Effector CD4-positive, alpha-beta T cell (primary cell): ENCODE data around the gene KIF2A.

Experiments
- DNase-seq: peaks from one replicate; pipeline ENCODE4 v3.0.0-alpha.2; 2020

Gene KIF2A

DNA sequence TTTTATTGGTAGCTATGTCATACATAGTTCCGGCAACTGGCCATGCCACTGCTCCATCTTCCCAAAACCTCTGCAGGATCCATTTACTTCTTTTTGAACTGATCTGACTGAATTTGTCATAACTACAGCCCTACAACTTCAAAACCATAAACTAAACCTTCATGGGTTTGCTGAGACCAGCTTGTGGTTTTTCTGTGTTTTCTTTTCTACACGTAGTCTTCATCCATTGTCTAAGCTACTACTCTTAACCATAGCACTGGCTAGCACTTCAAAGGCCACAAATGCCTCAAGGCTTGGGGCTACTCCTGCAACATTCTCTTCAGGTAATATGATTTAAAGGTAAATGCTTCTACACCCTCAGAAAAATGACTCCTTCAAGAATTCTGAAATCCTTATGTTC lies 9.0 kb upstream of the KIF2A start:
- no peak for DNase-seq

DNA sequence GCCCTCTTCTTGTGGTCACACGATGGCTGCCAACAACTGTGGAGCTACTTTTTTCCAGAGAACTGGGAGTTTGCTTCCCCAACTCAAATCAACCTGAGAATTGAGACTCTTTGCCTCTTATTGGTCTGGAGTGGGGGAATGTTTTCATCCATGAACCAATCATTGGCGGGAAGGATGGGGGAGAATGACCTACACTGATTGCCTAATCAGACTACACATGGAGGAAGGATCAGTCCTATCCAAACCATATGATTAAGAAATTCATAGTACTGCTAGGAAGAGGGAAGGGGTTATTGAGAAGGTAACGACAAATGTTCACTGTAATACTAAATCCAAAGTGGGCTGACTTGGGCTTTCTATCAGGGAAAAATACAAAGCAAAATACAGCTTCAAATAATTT lies 7.9 kb upstream of the KIF2A start:
- no peak for DNase-seq

DNA sequence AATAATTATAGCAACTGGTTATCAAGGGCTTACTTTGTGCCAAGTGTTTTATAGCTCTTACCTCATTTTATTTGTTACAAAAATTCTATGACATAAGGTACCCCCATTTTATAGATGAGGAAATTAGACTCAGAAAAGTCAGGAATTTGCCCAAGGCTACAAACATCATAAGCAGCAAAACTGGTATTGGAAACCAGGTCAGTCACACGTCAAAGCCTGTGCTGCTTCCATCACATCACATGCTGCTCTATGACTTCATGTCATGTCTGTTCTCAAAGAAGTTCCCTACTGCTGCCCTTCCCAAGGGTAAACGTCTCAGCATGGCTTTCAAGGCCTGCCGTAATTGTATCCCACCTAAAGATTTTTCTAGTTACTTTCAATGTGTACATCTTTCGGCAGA lies 6.9 kb upstream of the KIF2A start:
- DNase-seq = no peak

DNA sequence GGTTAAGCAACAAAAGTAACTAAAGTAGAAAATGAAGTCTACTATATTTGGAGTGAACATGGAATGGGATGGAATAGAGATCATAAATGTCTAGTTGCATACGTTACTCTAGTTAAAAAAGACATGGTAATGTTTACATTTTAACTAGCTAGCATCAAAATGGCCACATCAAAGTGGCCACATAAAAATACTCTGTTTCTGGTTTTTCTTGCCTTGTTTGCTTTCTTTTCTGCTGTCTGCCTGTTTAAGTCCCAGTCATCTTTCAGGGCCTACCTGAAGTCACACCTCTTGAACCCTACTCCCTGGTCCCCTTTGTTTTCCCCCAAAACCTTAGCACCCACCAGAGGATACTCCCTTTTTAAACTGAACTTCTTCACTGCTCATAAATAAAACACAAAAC lies 6.4 kb upstream of the KIF2A start:
- peak; percentile 28 for DNase-seq

DNA sequence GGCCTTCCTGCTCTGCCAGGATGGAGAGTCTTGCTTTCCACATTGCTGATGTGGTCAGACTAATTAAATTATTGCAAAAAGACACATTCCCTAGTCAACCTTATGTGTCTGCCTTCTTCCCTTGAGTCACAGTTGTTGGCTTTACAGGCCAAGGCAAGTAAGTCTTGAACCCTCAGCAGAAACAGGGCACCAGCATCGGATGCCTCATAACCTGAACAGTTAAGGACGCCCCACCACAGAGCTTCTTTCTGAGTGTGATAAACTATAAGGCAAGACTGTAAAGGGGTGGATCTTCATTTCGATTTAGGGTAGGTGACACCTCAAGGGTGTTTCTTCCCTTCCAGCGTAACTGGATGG lies 670 bp upstream of the KIF2A start:
- no peak for DNase-seq

DNA sequence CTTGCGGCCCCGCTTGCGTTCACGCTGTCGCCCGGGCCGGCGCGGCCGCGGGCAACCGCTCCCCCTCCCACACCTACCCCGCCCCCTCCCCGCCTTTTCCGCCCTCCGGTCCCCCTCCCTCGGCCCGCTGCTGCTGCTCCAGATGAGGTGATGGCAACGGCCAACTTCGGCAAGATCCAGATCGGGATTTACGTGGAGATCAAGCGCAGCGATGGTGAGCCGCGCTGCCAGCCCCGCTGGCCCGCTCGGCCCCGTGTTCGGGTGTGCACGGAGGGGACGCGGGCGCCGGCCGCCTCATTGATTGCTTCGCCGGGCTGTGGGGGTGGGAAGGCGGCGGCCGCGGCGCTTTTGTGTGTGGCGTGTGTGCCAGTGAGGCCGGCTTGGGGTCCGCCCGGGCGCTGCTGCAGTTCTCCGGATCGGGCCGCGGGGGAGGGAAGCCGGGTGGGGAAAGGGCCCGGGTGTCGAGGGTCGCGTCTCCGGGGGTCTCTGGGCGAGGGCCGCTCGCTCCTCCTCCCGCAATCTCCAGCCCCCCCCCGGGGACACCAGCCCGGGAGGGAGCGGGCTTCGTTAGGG lies 403 bp downstream of the KIF2A start:
- DNase-seq = no peak

DNA sequence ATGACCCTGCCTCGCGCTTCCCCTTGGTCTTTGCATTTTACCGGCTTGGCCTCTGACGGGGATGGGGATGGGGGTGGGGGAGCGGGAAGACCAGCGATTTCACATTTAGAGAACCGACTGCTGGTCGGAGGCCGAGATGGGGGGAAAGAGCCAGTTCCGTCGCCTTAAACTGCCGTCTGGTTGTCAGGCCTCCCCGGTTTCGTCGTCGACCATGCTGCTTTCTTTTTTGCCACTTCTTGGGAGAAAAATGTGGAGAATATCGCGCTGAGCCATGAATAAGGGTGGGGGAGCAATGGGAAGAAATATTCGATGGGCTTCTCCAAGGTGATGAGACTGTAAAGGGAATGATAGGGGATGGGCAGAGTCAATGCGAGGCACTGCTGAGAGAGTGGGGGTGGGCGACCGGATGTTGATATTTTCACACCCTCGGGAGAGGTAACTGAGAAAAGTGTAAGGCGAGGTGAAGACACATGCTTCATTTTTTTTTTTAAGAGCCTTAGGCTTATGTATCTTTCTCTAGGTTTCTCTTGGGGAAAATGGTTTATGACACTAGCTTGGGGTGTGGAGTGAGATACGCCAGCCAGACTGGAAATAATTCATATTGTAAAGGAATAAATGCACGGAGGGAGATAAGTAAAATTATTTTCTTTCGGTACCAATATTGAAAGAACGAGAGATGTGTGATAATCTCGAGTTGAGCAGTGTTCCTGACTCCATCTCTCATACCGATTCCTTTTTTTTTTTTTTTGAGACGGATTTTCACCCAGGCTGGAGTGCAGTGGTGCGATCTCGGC lies 1.1 kb downstream of the KIF2A start:
- peak; percentile 46 for DNase-seq

DNA sequence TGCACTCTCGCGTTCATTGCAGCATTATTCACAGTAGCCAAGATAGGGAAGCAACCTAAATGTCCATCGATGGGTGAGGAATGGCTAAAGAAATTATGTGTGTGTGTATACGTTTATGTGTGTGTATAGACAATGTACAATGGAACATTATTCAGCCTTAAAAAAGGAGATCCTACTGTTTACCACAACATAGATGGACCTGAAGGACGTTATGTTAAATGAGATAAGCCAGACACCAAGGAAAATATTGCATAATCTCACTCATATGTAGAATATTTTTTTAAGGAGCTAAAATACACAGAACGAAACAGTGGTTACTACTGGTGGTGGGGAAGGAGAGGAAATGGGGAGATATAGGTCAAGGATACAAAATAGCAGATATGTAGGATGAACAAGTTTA lies 2.4 kb downstream of the KIF2A start:
- DNase-seq = no peak

DNA sequence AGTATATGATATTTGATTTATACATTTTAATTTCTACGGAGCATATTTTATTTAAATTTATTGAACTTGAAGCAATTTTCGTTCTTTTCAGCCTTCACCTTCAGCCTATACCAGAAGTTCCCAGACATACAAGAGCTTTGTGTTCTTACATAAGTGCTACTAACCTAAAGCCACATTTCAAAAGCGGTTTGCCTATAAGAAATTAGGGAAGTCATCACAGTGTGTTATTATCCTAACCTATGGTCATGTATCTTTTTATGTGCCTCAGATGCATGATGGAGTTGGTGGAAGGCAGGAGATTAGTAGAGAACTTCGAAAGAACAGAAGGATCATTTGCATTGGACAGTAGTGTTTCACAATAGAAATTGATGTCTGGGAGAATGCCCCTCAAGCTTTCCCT lies 3.1 kb downstream of the KIF2A start:
- no peak for DNase-seq

DNA sequence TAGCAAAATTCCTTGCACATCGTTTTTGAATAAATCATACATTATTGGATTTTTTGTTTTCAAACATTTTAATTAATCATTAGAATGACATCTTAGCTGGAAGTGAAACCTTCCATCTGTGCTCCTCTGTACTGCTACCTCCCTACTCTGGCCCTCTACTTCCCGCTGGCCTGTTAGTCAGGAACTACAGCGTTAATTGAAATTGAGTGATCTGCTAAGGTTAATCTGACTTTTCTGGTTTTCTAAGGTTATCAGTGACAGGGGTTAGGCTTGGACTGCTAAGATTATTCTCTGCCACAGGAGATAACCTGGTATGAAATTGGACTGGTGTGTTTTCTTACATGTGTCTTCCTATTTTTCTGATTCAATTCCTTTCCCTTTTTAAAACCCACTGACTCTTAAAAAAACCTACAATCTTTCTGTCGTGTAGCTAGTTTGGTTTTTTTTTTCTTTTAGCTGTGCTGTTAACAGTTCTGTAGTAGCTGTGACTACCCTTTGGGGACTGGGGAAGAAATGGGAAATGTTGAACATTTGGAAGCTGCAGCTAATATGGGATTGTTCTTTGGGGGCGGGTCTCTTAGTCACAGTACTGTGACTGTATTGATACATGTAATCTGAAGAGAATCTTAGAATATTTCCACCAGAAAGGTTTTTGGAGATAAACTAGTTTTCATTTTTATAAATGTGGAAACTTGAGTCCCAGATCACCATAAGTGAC lies 4.6 kb downstream of the KIF2A start:
- DNase-seq = no peak

DNA sequence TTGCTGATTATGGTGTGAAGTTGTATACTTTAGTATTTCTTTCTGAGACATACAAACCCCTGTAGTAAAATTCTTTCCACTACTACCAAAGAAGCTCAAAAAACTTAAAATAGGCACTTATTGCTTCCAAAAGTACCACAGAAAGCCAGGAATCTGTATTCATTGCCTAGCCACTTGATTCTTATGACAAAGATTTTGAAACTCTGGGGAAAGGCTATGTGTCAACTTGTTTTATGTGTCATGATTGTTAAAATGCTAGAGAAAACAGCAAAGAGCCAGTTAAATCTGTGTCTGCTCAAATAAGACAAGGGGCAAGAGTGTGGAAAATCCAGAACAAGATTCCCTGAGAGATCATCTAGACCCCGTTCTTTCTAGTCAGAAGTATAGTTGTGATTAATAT lies 6.0 kb downstream of the KIF2A start:
- DNase-seq = no peak

DNA sequence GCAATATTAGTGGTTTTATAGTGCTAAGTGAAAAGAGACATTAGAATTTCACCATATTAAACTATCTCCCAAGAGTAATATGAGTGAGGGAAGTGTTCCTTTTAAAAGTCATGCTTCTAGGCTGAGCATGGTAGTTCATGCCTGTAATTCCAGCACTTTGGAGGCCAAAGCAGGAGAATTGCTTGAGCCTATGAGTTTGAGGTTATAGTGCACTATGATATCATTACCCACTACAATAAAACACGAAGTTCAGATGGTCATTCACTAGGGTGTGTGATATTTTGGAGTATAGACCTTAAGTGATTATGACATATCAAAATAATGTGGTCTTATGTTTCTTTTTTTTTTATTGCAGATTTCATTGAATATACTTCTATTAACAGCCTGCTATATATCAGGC lies 6.7 kb downstream of the KIF2A start:
- DNase-seq = no peak

DNA sequence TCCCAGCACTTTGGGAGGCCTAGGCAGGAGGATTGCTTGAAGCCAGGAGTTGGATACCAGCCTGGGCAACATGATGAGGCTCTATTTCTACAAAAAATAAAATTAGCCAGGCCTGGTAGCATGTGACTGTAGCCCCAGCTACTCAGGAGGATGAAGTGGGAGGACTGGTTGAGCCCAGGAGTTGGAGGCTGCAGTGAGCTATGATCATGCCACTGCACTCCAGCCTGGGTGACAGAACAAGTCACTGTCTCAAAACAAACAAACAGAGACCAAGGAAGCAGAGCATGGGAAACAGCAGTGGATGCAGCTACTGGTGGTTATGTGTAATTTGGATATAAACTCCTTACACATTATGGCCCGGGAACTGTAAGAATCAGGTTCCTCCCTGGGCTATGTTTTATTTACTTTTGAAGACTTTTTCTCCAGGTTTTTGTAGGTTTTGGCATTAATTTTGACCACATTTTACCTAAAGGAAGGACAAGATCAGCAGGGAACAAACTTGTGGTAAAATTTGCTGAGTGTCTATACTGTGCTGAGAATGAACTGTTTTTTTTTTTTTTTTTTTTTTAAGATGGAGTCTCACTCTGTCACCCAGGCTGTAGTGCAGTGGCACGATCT lies 8.3 kb downstream of the KIF2A start:
- DNase-seq = no peak

DNA sequence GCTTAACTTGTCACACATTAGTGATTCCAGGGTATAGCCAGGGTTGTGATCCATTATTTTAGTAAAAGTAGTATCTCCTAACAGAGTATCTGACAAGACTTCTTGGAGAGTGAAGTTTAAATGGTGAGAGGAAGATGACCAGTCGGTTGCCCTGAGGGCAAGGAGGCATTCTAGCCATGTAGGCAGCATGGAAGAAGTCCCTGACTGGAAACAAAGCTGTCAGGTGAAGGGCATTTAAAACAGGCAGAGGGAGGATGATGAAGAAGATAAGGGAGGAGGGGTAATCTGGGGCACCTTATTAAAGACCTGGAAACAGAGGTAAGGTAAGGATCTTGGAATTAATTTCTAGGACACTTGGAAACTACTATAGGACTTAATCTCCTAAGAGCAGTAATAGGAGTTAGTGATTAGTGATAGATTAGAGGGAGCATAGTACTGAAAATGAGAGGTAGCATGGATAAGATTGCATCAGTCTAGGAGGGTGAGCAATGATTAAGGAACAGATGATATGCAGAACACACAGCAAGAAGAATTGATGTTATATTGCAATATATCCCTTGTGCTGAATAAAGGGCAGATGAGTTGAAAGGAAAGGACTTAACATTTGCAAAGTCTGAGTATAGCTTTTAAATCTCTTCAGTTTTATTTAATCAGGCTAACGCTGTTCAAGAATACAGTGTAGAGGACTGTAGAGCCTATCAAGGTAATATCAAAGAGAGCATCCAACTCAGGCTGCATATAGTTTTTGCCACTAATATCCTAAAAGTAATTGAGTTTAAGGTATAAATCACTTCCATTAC lies 9.6 kb downstream of the KIF2A start:
- no peak for DNase-seq

DNA sequence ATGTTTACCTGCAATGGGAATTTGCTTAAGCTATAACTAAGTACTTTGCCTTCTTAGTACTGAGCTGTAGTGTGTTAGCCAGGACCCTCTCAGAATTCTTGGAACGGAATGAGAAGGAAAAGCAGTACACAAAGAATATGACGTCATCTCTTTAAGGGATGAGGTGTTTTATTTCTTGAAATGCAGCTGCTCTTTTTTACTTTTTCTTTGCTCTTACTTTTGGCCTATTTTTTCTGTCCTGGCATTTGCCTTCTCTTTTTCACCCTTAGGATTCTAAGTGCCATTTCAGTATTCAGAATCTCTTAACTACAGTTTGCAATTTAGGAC lies 10.1 kb downstream of the KIF2A start:
- DNase-seq = no peak

DNA sequence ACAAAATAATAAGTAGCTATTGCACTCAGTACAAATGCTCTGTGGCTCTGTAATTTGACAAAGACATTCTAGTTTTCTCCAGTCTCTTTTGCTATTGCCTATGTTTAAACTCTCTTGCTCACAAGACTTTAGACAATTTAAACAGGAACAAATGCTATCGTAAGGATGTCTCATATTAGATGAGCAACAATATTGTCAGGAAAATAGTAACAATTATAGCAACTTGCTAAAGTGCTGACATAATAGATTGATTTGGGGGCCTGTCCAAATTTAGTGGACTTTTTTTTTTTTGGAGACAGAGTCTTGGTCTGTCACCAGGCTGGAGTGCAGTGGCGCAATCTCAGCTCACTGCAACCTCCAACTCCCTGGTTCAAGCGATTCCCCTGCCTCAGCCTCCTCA lies 11.8 kb downstream of the KIF2A start:
- no peak for DNase-seq

DNA sequence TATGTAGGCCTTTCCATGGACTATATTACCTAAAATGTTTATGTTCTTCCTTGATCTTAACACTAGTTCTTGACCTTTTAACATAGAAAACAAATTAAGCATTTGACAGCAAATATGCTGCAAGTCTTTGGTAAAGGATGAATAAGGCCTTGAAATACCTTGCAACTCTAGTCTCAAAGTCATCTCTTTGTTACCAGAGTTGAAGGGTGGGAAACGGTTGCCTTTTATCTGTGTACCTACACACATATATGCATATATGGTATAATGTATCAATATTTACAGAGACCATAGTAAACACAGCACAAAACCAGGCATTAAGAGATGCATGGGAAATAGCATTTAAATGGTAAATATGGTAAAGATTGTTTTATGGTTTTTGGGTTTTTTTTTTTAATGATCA lies 16.5 kb downstream of the KIF2A start:
- no peak for DNase-seq

DNA sequence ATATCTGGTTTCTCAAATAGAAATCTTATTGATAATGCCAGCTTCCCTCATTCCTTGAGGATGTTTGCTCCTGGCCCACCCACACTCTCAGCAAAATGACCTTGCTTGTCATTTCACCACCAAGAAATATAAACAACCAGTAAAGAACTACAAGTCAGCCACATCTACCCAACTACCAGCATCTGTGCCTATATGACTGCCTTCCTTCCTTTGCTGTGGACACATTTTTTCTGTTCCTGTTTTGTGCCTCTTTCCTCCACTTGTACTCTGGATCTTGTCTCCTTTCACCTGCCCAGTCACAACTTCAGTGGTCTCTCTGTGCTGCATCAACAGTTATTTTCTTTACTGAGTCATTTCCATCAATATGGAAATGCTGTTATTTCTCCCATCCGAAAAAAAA lies 20.3 kb downstream of the KIF2A start:
- no peak for DNase-seq

DNA sequence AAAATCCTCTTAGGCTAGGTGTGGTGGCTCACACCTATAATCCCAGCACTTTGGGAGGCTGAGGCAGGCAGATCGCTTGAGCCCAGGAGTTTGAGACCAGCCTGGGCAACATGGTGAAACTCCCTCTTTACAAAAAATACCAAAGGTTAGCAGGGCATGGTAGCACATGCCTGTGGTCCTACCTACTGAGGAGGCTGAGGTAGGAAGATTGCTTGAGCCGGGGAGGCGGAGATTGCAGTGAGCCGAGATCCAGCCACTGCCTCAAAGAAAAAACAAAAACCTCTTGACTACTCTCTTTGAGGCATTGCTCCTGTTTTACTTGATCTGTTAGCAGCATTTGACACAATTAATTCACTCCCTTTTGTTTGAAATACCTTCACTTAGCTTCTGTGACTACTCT lies 20.7 kb downstream of the KIF2A start:
- no peak for DNase-seq

DNA sequence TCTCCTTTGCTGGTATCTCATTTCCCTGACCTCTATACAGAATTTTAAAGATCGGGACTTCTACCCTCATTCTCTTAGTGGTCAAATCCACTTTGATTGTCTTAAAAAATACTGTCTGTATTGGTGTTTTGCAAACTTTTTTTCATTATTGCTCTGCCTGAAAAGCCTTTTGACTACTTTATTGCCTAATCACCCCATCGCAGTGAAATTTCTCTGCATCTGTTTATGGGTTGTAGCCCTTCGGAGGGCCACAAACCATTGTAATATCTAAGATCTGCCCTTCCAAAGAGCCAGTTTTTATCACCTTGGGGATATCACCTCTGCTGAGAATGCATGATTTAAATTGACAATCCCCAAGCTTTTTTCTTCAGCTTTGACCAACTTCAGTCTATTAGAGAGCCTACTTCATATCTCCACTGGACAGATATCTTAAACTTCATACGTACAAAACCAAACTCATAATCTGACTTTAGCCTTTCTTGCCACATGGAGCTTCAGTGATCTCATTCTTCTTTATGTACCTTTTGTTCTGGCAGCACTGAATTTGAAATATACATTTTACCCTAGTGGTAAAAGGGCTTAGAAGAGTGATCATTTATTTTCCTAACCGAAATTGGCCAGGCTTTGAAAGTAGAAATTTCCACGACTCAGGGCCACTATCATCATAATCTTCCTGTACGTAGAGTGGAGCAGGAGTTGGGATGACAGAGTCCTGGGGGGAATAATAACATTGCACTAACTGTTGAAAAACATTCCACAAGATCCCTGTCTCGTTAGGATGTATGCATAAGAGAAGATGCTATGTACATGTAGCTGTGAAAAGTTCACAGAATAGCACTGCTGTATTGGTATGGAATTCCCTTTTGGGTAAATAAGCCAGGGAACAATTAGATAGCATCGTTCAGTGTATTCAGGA lies 21.4 kb downstream of the KIF2A start:
- DNase-seq = no peak

DNA sequence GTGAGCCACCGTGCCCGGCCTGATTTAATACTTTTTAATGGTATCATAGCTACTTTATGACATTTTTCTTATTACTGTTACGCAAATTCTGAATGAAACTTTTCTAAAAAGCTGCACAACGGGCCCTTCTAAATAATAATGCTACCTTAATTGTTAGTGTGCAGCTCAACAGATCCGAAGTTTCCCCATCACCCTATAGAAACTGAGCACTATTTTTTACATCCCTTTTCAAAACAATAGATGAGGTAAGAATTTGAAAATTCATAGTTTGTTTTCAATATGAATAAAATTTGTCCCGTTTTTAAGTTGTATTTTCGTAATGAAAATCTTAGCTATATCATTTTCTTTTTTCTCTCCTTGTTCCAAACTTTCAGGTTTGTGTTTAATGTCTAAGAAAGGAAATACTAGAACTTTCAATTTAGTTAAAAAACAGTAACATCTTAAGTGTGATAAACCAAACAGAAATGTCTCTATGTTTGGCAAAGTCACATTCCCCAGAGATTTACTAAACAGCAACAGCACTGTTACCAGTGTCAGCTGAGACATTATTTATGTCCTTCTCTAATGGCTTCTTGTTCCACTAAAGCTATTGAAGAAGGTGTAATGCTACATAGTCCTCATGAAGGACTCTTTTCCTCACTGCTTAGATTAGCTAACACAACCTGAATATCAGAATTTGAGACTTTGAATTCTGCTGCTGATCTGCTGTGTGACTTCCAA lies 22.9 kb downstream of the KIF2A start:
- DNase-seq = no peak
